H7 (cell line): ENCODE measurements around the gene APOL2. TPM values are rescaled to one million over a fixed set of nuclear protein-coding genes. Genes with fewer than 3 reads are reported as not detected.
"Not testable (repeated sequence)": the region's sequence is repeated elsewhere in the genome, so short reads cannot be mapped to it uniquely, and the experiment has no call there.

ENCODE experiments used
- DNase-seq: peaks from one replicate; pipeline ENCODE4 v3.0.0; 2012
- H3K27me3 ChIP-seq: 2 replicates; pipeline ENCODE4 v1.6.0; 2011; ENCODE audit warnings: mild to moderate bottlenecking, low read length; ENCODE audit not compliant: control insufficient read depth, insufficient read depth
- H3K36me3 ChIP-seq: replicated peaks from 2 replicates; pipeline ENCODE4 v1.5.1; 2011; ENCODE audit warnings: low read length; ENCODE audit not compliant: control insufficient read depth, insufficient read depth
- H3K4me3 ChIP-seq: 2 replicates; pipeline ENCODE4 v1.5.1; 2011; ENCODE audit warnings: low read depth, mild to moderate bottlenecking, control low read depth, low read length, moderate library complexity; ENCODE audit not compliant: insufficient read depth
- total RNA-seq: library from RNA; depleted of rRNA; stranded (reverse); fragments of >200 nt; shearing (Covaris generic); gene quantifications from 2 replicates; pipeline ENCODE4 v1.2.3, GENCODE V29; 2014

The APOL2 gene
- total RNA-seq, 1 experiment from 2014 or later = 18.0 TPM

- no peak for DNase-seq
- Histone ChIP-seq H3K4me3 (no peak overlapping the region), H3K36me3 (no peaks in the 10 kb centered on the region), H3K27me3 (no peaks in the 10 kb centered on the region)
These were observed 14.5 kb upstream of the APOL2 start for GRCh38 chr22:36253523-36254490.

- no peak within 1 kb of the TSS for H3K4me3 ChIP-seq
- no peaks in the 10 kb centered on the region for H3K36me3 ChIP-seq
- no peaks in the 10 kb centered on the region for H3K27me3 ChIP-seq
- no peak for DNase-seq
These were observed 13.6 kb upstream of the APOL2 start, which contains the start of gene APOL1 for GRCh38 chr22:36252754-36253522. TSS of gene APOL1 (plus strand) at chr22:36253133. CDS start at chr22:36254956, 1,823 bp downstream.

GRCh38 chr22:36251979-36252608, 12.8 kb upstream of the APOL2 start:
- H3K4me3 ChIP-seq, H3K27me3 ChIP-seq, DNase-seq, H3K36me3 ChIP-seq: not testable (repeated sequence)

GRCh38 chr22:36250292-36250960, 11.1 kb upstream of the APOL2 start:
- not testable (repeated sequence) for DNase-seq, H3K27me3 ChIP-seq, H3K36me3 ChIP-seq, H3K4me3 ChIP-seq

GRCh38 chr22:36249160-36249559, 9.8 kb upstream of the APOL2 start:
- H3K27me3 ChIP-seq = no peaks in the 10 kb centered on the region
- no peak overlapping the region for H3K4me3 ChIP-seq
- no peaks in the 10 kb centered on the region for H3K36me3 ChIP-seq
- no peak for DNase-seq

GRCh38 chr22:36247955-36248354, 8.6 kb upstream of the APOL2 start:
- H3K4me3 ChIP-seq = no peak overlapping the region
- H3K36me3 ChIP-seq = no peaks in the 10 kb centered on the region
- no peaks in the 10 kb centered on the region for H3K27me3 ChIP-seq
- no peak for DNase-seq

GRCh38 chr22:36246718-36247117, 7.4 kb upstream of the APOL2 start:
- Histone ChIP-seq H3K36me3 (no peaks in the 10 kb centered on the region), H3K4me3 (no peak overlapping the region), H3K27me3 (no peaks in the 10 kb centered on the region)
- DNase-seq = no peak

GRCh38 chr22:36245805-36246356, 6.6 kb upstream of the APOL2 start:
- no peak for DNase-seq
- Histone ChIP-seq H3K4me3 (no peak overlapping the region), H3K27me3 (no peaks in the 10 kb centered on the region), H3K36me3 (no peaks in the 10 kb centered on the region)

- no peak for DNase-seq
- Histone ChIP-seq H3K27me3 (no peaks in the 10 kb centered on the region), H3K36me3 (no peaks in the 10 kb centered on the region), H3K4me3 (no peak overlapping the region)
These were observed 5.4 kb upstream of the APOL2 start for GRCh38 chr22:36244522-36245391.

GRCh38 chr22:36243986-36244385, 4.7 kb upstream of the APOL2 start:
- H3K4me3 ChIP-seq = no peak overlapping the region
- no peaks in the 10 kb centered on the region for H3K36me3 ChIP-seq
- H3K27me3 ChIP-seq = no peaks in the 10 kb centered on the region
- DNase-seq = no peak

- H3K36me3 ChIP-seq = peaks cover 2% of the 10 kb centered on the region; the same call in 1 of the 2 replicates
- peak; percentile 49 for DNase-seq
- no peaks in the 10 kb centered on the region for H3K27me3 ChIP-seq
- H3K4me3 ChIP-seq = peak overlapping the region; percentile 41
These were observed 252 bp downstream of the APOL2 start for GRCh38 chr22:36239150-36239400.

GRCh38 chr22:36238373-36239149, 766 bp downstream of the APOL2 start:
- no peaks in the 10 kb centered on the region for H3K27me3 ChIP-seq
- H3K4me3 ChIP-seq = peak overlapping the region; percentile 41
- no peak for DNase-seq
- peaks cover 2% of the 10 kb centered on the region; the same call in 1 of the 2 replicates for H3K36me3 ChIP-seq
